Measurements from ENCODE around the gene IPO5.
"Not testable (repeated sequence)": the region's sequence is repeated elsewhere in the genome, so short reads cannot be mapped to it uniquely, and the experiment has no call there.

The IPO5 gene

GRCh38 chr13:98007001-98007400 lies 53.5 kb downstream of the IPO5 start:
- in situ Hi-C loops (cut with MboI; ENCODE audit: low sequenced_read_pairs), result no loop called here

DNA sequence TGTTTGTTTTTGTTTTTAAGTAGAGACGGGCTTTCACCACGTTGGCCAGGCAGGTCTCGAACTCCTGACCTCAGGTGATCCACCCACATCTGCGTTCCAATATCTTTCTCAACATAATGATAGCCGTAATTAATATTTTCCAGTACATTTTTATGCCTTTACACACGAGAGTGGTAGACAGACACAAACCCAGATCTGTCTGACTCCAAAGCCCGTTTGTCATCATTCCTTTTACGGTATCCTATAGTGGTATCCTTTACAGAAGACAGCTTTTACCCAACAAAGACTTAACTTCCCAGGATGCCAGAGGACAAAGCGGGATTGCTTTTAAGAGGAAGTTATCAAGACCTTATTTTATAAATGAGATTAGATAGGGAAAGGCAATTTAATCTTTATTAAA lies 59.8 kb downstream of the IPO5 start:
- in situ Hi-C loops (cut with MboI; ENCODE audit: low sequenced_read_pairs), result no loop called here

- in situ Hi-C loops (cut with MboI; ENCODE audit: low sequenced_read_pairs), result no loop called here
These were observed 61.3 kb downstream of the IPO5 start for GRCh38 chr13:98014766-98015165.

- in situ Hi-C loops (cut with MboI; ENCODE audit: low sequenced_read_pairs), result no loop called here
These were observed 64.8 kb downstream of the IPO5 start for GRCh38 chr13:98018293-98018692.

- in situ Hi-C loops (cut with MboI; ENCODE audit: low sequenced_read_pairs), result no loop called here
These were observed 65.7 kb downstream of the IPO5 start for GRCh38 chr13:98019186-98019585.

DNA sequence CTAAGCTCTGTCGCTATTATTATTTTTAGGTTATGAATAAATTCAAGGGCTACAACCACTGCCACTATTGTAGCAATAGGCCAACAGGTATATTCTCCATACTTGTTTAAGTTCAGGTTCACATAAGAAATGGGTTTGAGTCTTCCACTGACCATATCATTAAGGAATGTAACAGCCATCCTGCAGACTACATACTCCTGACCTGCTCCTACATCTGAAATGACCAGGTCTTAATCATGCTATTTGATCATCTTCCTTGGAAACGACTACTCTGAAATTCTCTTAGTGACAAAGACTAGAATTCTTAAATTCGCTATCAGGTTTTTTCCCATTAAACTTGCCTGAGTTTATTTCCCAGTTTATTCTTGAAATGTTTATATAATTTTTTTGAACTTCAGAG lies 66.8 kb downstream of the IPO5 start:
- in situ Hi-C loops (cut with MboI; ENCODE audit: low sequenced_read_pairs), result no loop called here

DNA sequence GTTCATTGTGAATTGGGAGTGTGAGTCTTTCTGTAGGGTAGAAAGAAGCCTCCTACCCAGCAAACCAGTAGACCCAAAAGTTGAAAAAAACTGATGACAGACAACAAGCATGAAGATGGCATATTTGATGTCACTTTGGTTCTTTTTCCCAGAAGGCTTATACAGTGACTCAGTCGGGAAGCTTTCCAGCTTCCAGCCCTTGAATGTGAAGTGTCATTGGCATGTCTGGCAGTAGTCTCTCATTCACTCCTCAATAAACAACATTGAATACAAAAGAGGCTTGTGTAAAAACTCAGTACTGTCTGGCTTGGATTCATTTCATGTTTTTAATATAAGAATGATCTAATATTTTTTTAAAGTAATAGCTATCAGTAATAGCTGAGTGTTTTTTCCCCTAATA lies 68.7 kb downstream of the IPO5 start:
- in situ Hi-C loops (cut with MboI; ENCODE audit: low sequenced_read_pairs), result no loop called here

GRCh38 chr13:98025480-98026025 lies 72.1 kb downstream of the IPO5 start:
- in situ Hi-C loops (cut with MboI; ENCODE audit: low sequenced_read_pairs), result no loop called here

DNA sequence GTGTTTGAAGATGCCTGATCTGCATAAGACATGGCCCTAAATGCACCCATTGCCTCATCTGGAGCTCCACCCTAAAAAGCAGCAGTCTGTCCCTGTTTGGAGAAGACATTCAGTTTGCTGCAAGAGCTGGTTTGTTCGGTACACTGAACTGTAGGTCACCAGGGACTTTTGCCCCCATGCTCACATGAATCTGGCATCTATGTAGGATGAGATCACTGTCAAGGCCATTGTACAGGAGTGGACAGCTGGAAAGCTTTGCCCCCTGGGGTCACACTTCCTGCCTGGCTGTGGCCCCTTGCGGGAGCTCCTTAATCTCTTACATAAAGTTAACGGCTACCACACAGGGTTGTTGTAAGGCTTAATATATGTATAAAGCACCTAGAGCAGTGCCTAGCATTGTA lies 73.0 kb downstream of the IPO5 start:
- in situ Hi-C loops (cut with MboI; ENCODE audit: low sequenced_read_pairs), result no loop called here

- in situ Hi-C loops (cut with MboI; ENCODE audit: low sequenced_read_pairs), result no loop called here
These were observed 78.7 kb downstream of the IPO5 start for GRCh38 chr13:98032168-98032567.

- in situ Hi-C loops (cut with MboI; ENCODE audit: low sequenced_read_pairs), result no loop called here
These were observed 80.1 kb downstream of the IPO5 start for GRCh38 chr13:98033277-98034247.

DNA sequence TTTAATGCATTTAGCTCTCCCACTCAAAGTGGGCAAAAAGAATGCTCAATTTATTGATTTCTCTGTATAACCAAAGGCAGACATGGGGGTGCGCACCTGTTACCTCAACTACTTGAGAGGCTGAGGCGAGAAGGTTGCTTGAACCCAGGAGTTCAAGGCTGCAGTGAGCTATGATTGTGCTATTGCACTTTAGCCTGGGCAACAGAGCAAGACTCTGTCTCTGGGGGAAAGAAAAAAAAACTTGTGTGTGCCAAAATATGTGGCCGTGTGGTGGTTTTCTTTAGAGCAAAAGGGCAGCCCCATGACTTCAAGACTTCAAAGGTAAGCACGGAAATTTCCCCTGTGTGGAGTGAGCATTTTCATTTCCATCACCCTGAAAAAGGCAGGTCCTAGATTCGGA lies 81.9 kb downstream of the IPO5 start:
- in situ Hi-C loops (cut with MboI; ENCODE audit: low sequenced_read_pairs), result no loop called here

DNA sequence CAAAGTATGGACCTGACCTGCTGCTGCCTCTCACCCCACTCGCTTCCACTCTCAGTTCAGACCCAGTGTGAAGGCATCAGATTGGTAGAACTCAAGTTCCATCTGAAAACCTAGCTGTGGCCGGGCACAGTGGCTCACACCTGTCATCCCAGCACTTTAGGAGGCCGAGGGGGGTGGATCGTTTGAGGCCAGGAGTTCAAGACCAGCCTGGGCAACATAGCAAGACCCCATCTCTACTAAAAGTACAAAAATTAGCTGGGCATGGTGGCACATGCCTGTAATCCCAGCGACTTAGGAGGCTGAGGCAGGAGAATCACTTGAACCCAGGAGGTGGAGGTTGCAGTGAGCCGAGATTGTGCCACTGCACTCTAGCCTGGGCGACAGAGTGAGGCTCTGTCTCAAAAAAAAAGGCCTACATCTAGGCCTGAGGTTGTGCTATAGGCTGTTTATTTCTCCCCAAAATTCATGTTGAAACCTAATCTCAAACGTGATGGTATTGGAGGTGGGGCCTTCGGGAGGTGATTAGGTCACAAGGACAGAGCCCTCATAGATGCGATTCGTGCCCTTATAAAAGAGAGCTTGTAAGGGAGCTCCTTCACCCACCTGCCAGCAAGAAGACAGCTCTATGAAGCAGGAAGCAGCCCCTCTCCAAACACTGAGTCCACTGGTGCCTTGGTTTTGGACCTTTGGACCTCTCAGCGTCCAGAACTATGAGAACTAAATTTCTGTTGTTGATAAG lies 83.3 kb downstream of the IPO5 start:
- in situ Hi-C loops (cut with MboI; ENCODE audit: low sequenced_read_pairs), result not testable (repeated sequence)

- in situ Hi-C loops (cut with MboI; ENCODE audit: low sequenced_read_pairs), result no loop called here
These were observed 85.8 kb downstream of the IPO5 start for GRCh38 chr13:98039261-98039660.

DNA sequence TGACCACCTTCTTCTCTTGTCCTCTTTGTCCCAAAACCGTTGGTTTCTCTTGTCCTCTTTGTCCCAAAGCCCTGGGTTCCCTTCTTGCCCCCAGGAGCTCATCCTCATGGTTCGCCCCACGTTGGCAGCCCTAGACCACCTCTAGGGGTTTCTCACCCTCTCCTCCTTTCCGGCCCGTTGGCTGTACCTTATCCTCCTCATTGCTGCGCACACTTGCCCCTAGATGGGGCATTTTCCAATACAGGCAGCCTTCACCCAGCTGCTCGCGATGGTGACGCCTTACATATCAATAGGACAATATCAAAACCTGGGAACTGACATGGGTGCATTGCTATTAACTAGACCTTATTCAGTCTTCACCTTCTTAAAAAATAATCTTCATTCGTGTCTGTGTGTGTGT lies 86.5 kb downstream of the IPO5 start:
- in situ Hi-C loops (cut with MboI; ENCODE audit: low sequenced_read_pairs), result no loop called here

GRCh38 chr13:98041081-98041820 lies 87.8 kb downstream of the IPO5 start:
- in situ Hi-C loops (cut with MboI; ENCODE audit: low sequenced_read_pairs), result no loop called here

GRCh38 chr13:98044301-98044700 lies 90.8 kb downstream of the IPO5 start:
- in situ Hi-C loops (cut with MboI; ENCODE audit: low sequenced_read_pairs), result no loop called here

DNA sequence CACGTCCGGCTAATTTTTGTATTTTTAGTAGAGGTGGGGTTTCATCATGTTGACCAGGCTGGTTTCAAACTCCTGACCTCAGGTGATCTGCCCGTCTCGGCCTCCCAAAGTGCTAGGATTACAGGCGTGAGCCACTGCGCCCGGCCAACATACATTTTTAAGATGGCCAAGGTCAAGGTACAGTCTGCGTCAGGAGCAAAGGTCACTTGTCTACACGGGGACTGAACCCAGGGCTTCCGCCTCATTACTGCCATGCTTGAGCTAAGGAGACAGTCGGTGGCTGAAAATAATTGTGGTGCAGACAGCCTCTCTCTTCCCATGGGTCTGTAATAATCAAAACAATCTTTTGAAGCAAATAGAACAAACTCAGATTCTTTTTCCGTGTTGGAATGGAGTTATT lies 94.3 kb downstream of the IPO5 start:
- in situ Hi-C loops (cut with MboI; ENCODE audit: low sequenced_read_pairs), result not testable (repeated sequence)

DNA sequence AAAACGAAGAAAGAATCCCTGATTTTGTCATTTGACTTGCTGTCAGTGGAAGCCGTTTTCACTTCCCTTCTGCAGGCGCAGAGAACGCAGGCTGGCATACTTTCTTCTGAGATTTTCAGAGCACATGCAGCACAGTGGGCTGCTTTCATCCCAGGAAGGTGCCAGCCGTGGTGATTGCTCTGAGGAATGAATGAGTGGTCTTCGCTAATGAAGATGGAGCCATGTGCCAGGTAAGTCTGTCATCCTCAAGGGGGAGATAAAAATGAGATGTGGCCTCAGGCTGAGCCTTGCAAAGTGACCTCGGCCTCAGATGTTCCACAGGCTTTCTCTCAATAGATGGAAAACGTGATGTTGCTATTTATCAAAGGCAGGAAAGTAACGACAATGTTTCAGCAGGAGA lies 94.8 kb downstream of the IPO5 start:
- in situ Hi-C loops (cut with MboI; ENCODE audit: low sequenced_read_pairs), result no loop called here

DNA sequence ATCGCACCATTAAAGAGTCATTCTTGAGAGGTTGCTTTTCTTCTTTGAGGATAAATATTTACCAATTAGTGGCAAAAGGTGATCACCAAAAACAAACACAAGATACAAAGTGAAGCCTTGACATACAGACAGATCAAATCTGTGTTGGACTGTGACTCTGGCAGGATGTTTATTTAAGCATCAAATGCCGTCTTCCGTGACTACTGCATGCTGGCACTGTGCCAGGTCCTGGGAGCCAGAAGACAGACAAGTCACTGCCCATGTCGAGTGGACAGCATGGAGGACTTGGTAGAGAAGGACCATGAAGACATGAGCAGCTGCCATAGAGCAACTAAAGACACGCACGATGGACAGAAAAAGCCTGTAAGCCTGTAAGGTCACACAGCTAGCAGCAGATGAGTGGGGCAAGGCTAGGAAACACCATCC lies 96.6 kb downstream of the IPO5 start:
- in situ Hi-C loops (cut with MboI; ENCODE audit: low sequenced_read_pairs), result no loop called here

DNA sequence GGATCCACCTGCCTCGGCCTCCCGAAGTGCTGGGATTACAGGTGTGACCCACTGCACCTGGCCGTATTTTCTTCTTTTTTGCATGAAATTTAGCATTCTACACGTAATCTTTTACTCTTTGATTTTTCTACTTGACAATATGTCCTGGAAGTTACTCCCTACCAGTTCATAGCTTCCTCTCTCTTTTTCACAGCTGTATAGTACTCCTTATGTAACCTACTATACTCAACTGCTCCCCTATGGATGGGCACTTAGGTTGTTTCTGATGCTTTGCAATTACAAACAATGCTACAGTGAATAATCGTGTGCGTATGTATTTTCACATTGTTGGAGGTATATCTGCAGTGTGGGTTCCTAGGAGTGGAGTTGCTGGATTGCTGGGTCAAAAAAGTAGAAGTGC lies 98.9 kb downstream of the IPO5 start:
- in situ Hi-C loops (cut with MboI; ENCODE audit: low sequenced_read_pairs), result no loop called here

Data from HL-60/S4 treated with retinoic acid at 250 ng/mL for 4 days and 3 days (cell line).